ENCODE data around the gene SNRK. TPM values are rescaled to one million over a fixed set of nuclear protein-coding genes. Genes with fewer than 3 reads are reported as not detected.

The SNRK gene
- total and polyA plus RNA-seq, 2 of the 13 experiments (the other 11 are each of a cell fraction or from before 2014, with no cell fraction given), result 11.4 to 16.1 TPM

GRCh38 chr3:43369404-43370292, 83.3 kb downstream of the SNRK start:
- ATAC-seq, result no peak
- BruUV-seq (replicated peaks), result no TSS peak
- intact Hi-C loops (cut with micrococcal nuclease; ENCODE audit: unreplicated experiment), result no loop called here

GRCh38 chr3:43370293-43370980, 84.1 kb downstream of the SNRK start:
- no peak for ATAC-seq
- no peaks in the 10 kb centered on the region for H3K4me1 ChIP-seq (ENCODE audit: insufficient read depth, low read length)
- 61% methylated on average over 6 of the region's 6 CpGs for WGBS (ENCODE audit: low lambda C conversion rate)
- no peak overlapping the region for H3K9ac ChIP-seq (ENCODE audit: insufficient read depth, low read depth, low read length)
- H4K20me1 ChIP-seq (ENCODE audit: insufficient read depth, low read length), result no peaks in the 10 kb centered on the region
- no peak for DNase-seq (ENCODE audit: low spot score)
- no peak overlapping the region for H3K4me2 ChIP-seq (ENCODE audit: low read depth, low read length)
- no peaks in the 10 kb centered on the region for H3K9me3 ChIP-seq (ENCODE audit: low read length)
- intact Hi-C loops (cut with micrococcal nuclease; ENCODE audit: unreplicated experiment) (no loop called here), in situ Hi-C loops (cut with HindIII; ENCODE audit: extremely low pct_ligation_motif_present, low pct_unique_long_range_greater_than_20kb) (no loop called here)
- H3K4me3 ChIP-seq (replicated peaks in 1 of 3; ENCODE audit: insufficient read depth in 1 of 3, low read depth in 2 of 3, low read length in 3 of 3), result no peak overlapping the region
- BruUV-seq (replicated peaks), result no TSS peak
- H3K27me3 ChIP-seq (ENCODE audit: control insufficient read depth in 1 of 2, insufficient read depth in 2 of 2, low read length in 2 of 2), result no peaks in the 10 kb centered on the region
- no peaks in the 10 kb centered on the region for H3K79me2 ChIP-seq (ENCODE audit: insufficient read depth, low read length)
- CTCF ChIA-PET (ENCODE audit: low intra/inter-chr PET ratio, low total read pairs), result no interaction called here
- FAIRE-seq, result no peak
- POLR2A ChIA-PET, result no interaction called here
- H2AFZ ChIP-seq (ENCODE audit: low read length), result no peak overlapping the region
- H3K27ac ChIP-seq (ENCODE audit: extremely low read length, insufficient read depth, low read length), result no peak overlapping the region
- H3K36me3 ChIP-seq (replicated peaks in 1 of 2; ENCODE audit: control insufficient read depth in 1 of 2, insufficient read depth in 2 of 2, low read length in 2 of 2), result no peaks in the 10 kb centered on the region
- TF ChIP-seq ZNF710 (CRISPR knock-in tag; IDR thresholded peaks at IDR 0.05; ENCODE audit: borderline replicate concordance) (no peak), NFATC3 (CRISPR knock-in tag; IDR thresholded peaks at IDR 0.05) (no peak), DMTF1 (CRISPR knock-in tag; IDR thresholded peaks at IDR 0.05) (no peak), ZNF878 (CRISPR knock-in tag; IDR thresholded peaks at IDR 0.05) (no peak), PHF5A (CRISPR knock-in tag; IDR thresholded peaks at IDR 0.05; ENCODE audit: low read depth, unreplicated experiment) (no peak), ZNF20 (CRISPR knock-in tag; IDR thresholded peaks at IDR 0.05) (no peak), ZNF274 (CRISPR knock-in tag; IDR thresholded peaks at IDR 0.05) (no peak)

More at GRCh38 chr3:43369404-43370292, 83.3 kb downstream of the SNRK start:
- Histone ChIP-seq H3K4me3 (replicated peaks in 1 of 3; ENCODE audit: insufficient read depth in 1 of 3, low read depth in 2 of 3, low read length in 3 of 3) (no peak overlapping the region), H3K79me2 (ENCODE audit: insufficient read depth, low read length) (no peaks in the 10 kb centered on the region), H3K4me2 (ENCODE audit: low read depth, low read length) (no peak overlapping the region), H3K9ac (ENCODE audit: insufficient read depth, low read depth, low read length) (no peak overlapping the region), H4K20me1 (ENCODE audit: insufficient read depth, low read length) (no peaks in the 10 kb centered on the region), H3K27me3 (ENCODE audit: control insufficient read depth in 1 of 2, insufficient read depth in 2 of 2, low read length in 2 of 2) (no peaks in the 10 kb centered on the region), H2AFZ (ENCODE audit: low read length) (no peak overlapping the region), H3K36me3 (replicated peaks in 1 of 2; ENCODE audit: control insufficient read depth in 1 of 2, insufficient read depth in 2 of 2, low read length in 2 of 2) (no peaks in the 10 kb centered on the region), H3K4me1 (ENCODE audit: insufficient read depth, low read length) (no peaks in the 10 kb centered on the region), H3K27ac (ENCODE audit: extremely low read length, insufficient read depth, low read length) (no peak overlapping the region), H3K9me3 (ENCODE audit: low read length) (no peaks in the 10 kb centered on the region)
- ChIA-PET POLR2A (no interaction called here), CTCF (ENCODE audit: low intra/inter-chr PET ratio, low total read pairs) (no interaction called here)
- DNase-seq (ENCODE audit: low spot score) (no peak), FAIRE-seq (no peak)
- 74% methylated on average over 6 of the region's 8 CpGs for whole genome bisulfite sequencing (ENCODE audit: low lambda C conversion rate)
- TF ChIP-seq ZNF10 (CRISPR knock-in tag; IDR thresholded peaks at IDR 0.05; ENCODE audit: borderline replicate concordance, low read depth) (no peak), TFDP1 (CRISPR knock-in tag; IDR thresholded peaks at IDR 0.05; ENCODE audit: borderline replicate concordance) (no peak)
- in situ Hi-C loops (cut with HindIII; ENCODE audit: extremely low pct_ligation_motif_present, low pct_unique_long_range_greater_than_20kb), result no loop called here

Measured in HepG2 (cell line).